ENCODE data around the gene SUGCT.

SUGCT gene

GRCh38 chr7:40538281-40538680 is 403.5 kb downstream of the SUGCT start:
- H3K27ac ChIP-seq (ENCODE audit: low read length) = no peak overlapping the region
- no peaks in the 10 kb centered on the region for H3K36me3 ChIP-seq (ENCODE audit: control insufficient read depth in 1 of 2, insufficient read depth in 2 of 2, low read length in 2 of 2)
- no peak overlapping the region for H3K4me3 ChIP-seq (ENCODE audit: low read depth in 1 of 2, low read length in 2 of 2)
- H3K27me3 ChIP-seq (ENCODE audit: low read depth, low read length) = no peaks in the 10 kb centered on the region
- no peaks in the 10 kb centered on the region for H3K9me3 ChIP-seq (ENCODE audit: control insufficient read depth in 1 of 2, low read length in 2 of 2)
- H3K4me1 ChIP-seq (ENCODE audit: control insufficient read depth in 1 of 2, insufficient read depth in 2 of 2, low read length in 2 of 2) = peaks cover 0 to 4% of the 10 kb centered on the region in 2 donors

GRCh38 chr7:40541336-40541735 is 406.5 kb downstream of the SUGCT start:
- Histone ChIP-seq H3K27ac (ENCODE audit: low read length) (no peak overlapping the region), H3K36me3 (ENCODE audit: control insufficient read depth in 1 of 2, insufficient read depth in 2 of 2, low read length in 2 of 2) (no peaks in the 10 kb centered on the region), H3K27me3 (ENCODE audit: low read depth, low read length) (no peaks in the 10 kb centered on the region), H3K4me3 (ENCODE audit: low read depth in 1 of 2, low read length in 2 of 2) (no peak overlapping the region), H3K4me1 (ENCODE audit: control insufficient read depth in 1 of 2, insufficient read depth in 2 of 2, low read length in 2 of 2) (peaks cover 0 to 26% of the 10 kb centered on the region in 2 donors), H3K9me3 (ENCODE audit: control insufficient read depth in 1 of 2, low read length in 2 of 2) (no peaks in the 10 kb centered on the region)

GRCh38 chr7:40542982-40543741 is 408.4 kb downstream of the SUGCT start:
- no peaks in the 10 kb centered on the region for H3K27me3 ChIP-seq (ENCODE audit: low read depth, low read length)
- H3K27ac ChIP-seq (ENCODE audit: low read length) = no peak overlapping the region
- H3K36me3 ChIP-seq (ENCODE audit: control insufficient read depth in 1 of 2, insufficient read depth in 2 of 2, low read length in 2 of 2) = no peaks in the 10 kb centered on the region

DNA sequence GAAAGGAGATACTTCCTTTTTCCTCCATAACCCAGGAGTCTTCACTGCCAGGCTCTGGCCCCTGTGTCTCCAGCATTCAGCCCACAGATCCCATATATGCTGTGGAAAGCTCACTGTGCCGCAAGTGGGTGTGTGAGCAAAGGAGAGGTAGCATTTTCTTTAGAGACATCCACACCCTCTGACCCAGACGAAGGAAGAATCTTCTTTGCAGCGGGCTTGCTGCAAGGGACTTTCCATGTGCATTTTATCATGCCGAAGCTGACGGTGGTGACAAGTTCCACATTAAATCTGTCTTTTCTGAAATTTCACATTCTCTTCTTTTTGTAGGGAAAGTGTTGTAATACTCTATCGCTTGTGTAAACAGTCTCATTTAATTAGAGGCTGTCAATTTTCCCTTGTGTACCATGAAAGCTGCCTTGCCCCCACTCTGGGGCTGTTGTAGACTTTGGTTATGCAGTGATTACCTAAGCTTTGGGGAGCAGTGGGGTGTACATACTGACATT is 409.5 kb downstream of the SUGCT start:
- Histone ChIP-seq H3K4me1 (ENCODE audit: control insufficient read depth in 1 of 2, insufficient read depth in 2 of 2, low read length in 2 of 2) (peaks cover 0 to 26% of the 10 kb centered on the region in 2 donors), H3K9me3 (ENCODE audit: control insufficient read depth in 1 of 2, low read length in 2 of 2) (no peaks in the 10 kb centered on the region), H3K27me3 (ENCODE audit: low read depth, low read length) (no peaks in the 10 kb centered on the region), H3K36me3 (ENCODE audit: control insufficient read depth in 1 of 2, insufficient read depth in 2 of 2, low read length in 2 of 2) (no peaks in the 10 kb centered on the region), H3K27ac (ENCODE audit: low read length) (no peak overlapping the region), H3K4me3 (ENCODE audit: low read depth in 1 of 2, low read length in 2 of 2) (no peak overlapping the region)

More at GRCh38 chr7:40542982-40543741, 408.4 kb downstream of the SUGCT start:
- H3K4me3 ChIP-seq (ENCODE audit: low read depth in 1 of 2, low read length in 2 of 2) = no peak overlapping the region
- H3K9me3 ChIP-seq (ENCODE audit: control insufficient read depth in 1 of 2, low read length in 2 of 2) = no peaks in the 10 kb centered on the region
- H3K4me1 ChIP-seq (ENCODE audit: control insufficient read depth in 1 of 2, insufficient read depth in 2 of 2, low read length in 2 of 2) = peaks cover 0 to 26% of the 10 kb centered on the region in 2 donors

GRCh38 chr7:40544871-40545303 is 410.1 kb downstream of the SUGCT start:
- H3K27ac ChIP-seq (ENCODE audit: low read length) = no peak overlapping the region

GRCh38 chr7:40545739-40546138 is 410.9 kb downstream of the SUGCT start:
- Histone ChIP-seq H3K27ac (ENCODE audit: low read length) (no peak overlapping the region), H3K36me3 (ENCODE audit: control insufficient read depth in 1 of 2, insufficient read depth in 2 of 2, low read length in 2 of 2) (no peaks in the 10 kb centered on the region), H3K27me3 (ENCODE audit: low read depth, low read length) (no peaks in the 10 kb centered on the region), H3K4me3 (ENCODE audit: low read depth in 1 of 2, low read length in 2 of 2) (no peak overlapping the region), H3K9me3 (ENCODE audit: control insufficient read depth in 1 of 2, low read length in 2 of 2) (no peaks in the 10 kb centered on the region), H3K4me1 (ENCODE audit: control insufficient read depth in 1 of 2, insufficient read depth in 2 of 2, low read length in 2 of 2) (peaks cover 0 to 26% of the 10 kb centered on the region in 2 donors)

More at GRCh38 chr7:40544871-40545303, 410.1 kb downstream of the SUGCT start:
- no peaks in the 10 kb centered on the region for H3K27me3 ChIP-seq (ENCODE audit: low read depth, low read length)
- no peak overlapping the region for H3K4me3 ChIP-seq (ENCODE audit: low read depth in 1 of 2, low read length in 2 of 2)
- peaks cover 0 to 26% of the 10 kb centered on the region in 2 donors for H3K4me1 ChIP-seq (ENCODE audit: control insufficient read depth in 1 of 2, insufficient read depth in 2 of 2, low read length in 2 of 2)
- H3K9me3 ChIP-seq (ENCODE audit: control insufficient read depth in 1 of 2, low read length in 2 of 2) = no peaks in the 10 kb centered on the region
- no peaks in the 10 kb centered on the region for H3K36me3 ChIP-seq (ENCODE audit: control insufficient read depth in 1 of 2, insufficient read depth in 2 of 2, low read length in 2 of 2)

DNA sequence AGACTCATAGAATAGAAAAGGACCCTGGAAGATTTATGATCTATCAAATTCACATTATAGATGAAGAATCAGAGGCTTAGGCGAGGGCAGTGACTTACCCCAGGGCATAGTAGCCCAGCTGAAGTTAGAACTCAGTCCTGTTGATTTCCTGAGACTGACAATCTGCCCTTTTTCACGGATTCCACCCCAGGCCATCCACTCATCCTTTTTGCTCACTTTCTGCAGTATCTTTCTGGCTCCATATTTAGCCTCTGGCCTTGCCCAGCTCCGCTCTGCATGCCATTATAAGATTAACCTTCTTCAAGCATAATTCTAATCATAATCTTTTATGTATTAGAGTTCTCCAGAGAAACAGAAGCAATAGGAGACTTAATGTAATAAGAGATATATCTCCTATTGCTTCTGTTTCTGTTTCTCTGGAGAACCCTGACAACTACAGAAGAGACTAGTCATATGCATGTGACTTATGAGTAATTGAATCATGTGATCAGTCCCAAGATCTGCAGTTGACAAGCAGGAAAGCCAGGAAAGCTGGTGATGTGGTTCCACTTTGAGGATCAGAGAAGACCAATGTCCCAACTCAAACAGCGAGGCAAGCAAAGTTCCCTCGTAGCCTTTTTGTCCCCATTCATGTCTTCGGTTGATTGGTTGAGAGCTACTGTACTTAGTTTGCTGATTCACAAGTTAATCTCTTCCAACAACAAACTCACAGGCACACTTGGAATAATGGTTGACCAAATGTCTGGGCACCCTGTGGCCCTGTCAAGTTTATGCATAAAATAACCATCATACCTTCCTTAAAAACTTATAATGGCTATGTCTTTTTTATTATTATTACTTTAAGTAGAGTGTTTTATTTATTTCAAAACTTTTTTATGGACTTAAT is 412.1 kb downstream of the SUGCT start:
- Histone ChIP-seq H3K9me3 (ENCODE audit: control insufficient read depth in 1 of 2, low read length in 2 of 2) (no peaks in the 10 kb centered on the region), H3K27me3 (ENCODE audit: low read depth, low read length) (no peaks in the 10 kb centered on the region), H3K36me3 (ENCODE audit: control insufficient read depth in 1 of 2, insufficient read depth in 2 of 2, low read length in 2 of 2) (no peaks in the 10 kb centered on the region), H3K4me1 (ENCODE audit: control insufficient read depth in 1 of 2, insufficient read depth in 2 of 2, low read length in 2 of 2) (peaks cover 0 to 26% of the 10 kb centered on the region in 2 donors), H3K27ac (ENCODE audit: low read length) (no peak overlapping the region), H3K4me3 (ENCODE audit: low read depth in 1 of 2, low read length in 2 of 2) (no peak overlapping the region)

DNA sequence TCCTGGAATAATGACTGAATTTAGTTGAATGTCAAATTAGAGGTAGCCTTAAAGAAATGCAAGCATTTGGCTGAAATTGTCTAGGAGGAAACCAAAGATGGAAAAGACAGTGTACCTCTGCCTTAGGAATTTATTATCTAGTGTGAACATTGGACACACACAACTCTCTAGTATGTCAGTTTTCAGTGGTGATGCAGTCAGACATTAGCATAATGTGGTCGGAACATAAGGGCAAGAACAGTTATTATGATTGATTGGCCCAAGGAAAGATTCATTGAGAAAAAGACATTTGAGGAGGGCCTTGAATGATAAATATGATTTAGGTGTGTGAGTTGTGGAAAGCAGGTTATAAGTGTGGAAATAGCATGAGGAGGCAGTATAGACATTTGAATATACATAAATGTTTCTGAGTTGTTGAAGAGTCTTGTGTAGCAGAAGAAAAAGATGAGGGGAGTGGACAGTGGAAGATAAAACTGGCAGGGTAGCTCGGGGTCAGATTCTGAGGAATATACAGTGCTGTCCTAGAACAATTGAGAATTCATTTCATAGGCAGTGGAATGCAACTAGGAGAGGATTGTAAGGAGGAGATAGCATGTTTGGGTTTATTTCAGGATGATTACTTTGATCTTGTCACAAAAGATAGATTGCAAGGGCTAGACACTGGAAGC is 414.7 kb downstream of the SUGCT start:
- no peak overlapping the region for H3K27ac ChIP-seq (ENCODE audit: low read length)
- H3K4me3 ChIP-seq (ENCODE audit: low read depth in 1 of 2, low read length in 2 of 2) = no peak overlapping the region
- peaks cover 0 to 10% of the 10 kb centered on the region in 2 donors for H3K4me1 ChIP-seq (ENCODE audit: control insufficient read depth in 1 of 2, insufficient read depth in 2 of 2, low read length in 2 of 2)
- no peaks in the 10 kb centered on the region for H3K36me3 ChIP-seq (ENCODE audit: control insufficient read depth in 1 of 2, insufficient read depth in 2 of 2, low read length in 2 of 2)
- H3K9me3 ChIP-seq (ENCODE audit: control insufficient read depth in 1 of 2, low read length in 2 of 2) = no peaks in the 10 kb centered on the region
- H3K27me3 ChIP-seq (ENCODE audit: low read depth, low read length) = no peaks in the 10 kb centered on the region

- Histone ChIP-seq H3K4me1 (ENCODE audit: control insufficient read depth in 1 of 2, insufficient read depth in 2 of 2, low read length in 2 of 2) (no peaks in the 10 kb centered on the region), H3K36me3 (ENCODE audit: control insufficient read depth in 1 of 2, insufficient read depth in 2 of 2, low read length in 2 of 2) (no peaks in the 10 kb centered on the region), H3K4me3 (ENCODE audit: low read depth in 1 of 2, low read length in 2 of 2) (no peak overlapping the region), H3K27ac (ENCODE audit: low read length) (no peak overlapping the region), H3K27me3 (ENCODE audit: low read depth, low read length) (no peaks in the 10 kb centered on the region), H3K9me3 (ENCODE audit: control insufficient read depth in 1 of 2, low read length in 2 of 2) (no peaks in the 10 kb centered on the region)
These were observed 417.1 kb downstream of the SUGCT start for GRCh38 chr7:40551685-40552576.

DNA sequence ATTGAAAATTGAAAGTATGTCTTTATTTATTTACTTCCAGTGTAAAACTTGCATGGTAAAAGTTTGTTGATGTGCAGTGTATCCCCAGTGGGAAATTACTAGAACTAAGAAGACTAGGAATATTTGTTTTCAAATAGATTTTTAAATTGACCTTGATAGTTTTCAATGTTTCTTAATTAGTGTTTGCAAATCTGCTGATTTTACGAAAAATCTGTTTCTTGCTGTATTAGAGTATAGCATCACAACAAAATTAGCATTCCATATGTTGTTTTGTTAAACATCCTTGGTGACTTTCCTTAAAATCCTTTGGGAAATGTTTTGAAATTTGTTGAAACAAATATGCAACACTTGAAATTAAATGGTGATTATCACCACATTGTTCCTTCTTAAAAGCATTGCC is 425.9 kb downstream of the SUGCT start:
- Histone ChIP-seq H3K36me3 (ENCODE audit: control insufficient read depth in 1 of 2, insufficient read depth in 2 of 2, low read length in 2 of 2) (no peaks in the 10 kb centered on the region), H3K4me3 (ENCODE audit: low read depth in 1 of 2, low read length in 2 of 2) (no peak overlapping the region), H3K9me3 (ENCODE audit: control insufficient read depth in 1 of 2, low read length in 2 of 2) (no peaks in the 10 kb centered on the region), H3K27ac (ENCODE audit: low read length) (no peak overlapping the region), H3K27me3 (ENCODE audit: low read depth, low read length) (no peaks in the 10 kb centered on the region), H3K4me1 (ENCODE audit: control insufficient read depth in 1 of 2, insufficient read depth in 2 of 2, low read length in 2 of 2) (no peaks in the 10 kb centered on the region)

Measured in muscle layer of duodenum (tissue), 2 donors.